SK-N-SH (cell line): Measurements from ENCODE around the gene THAP8.

ENCODE experiments used
- ELF1 ChIP-seq: IDR thresholded peaks from 2 replicates; pipeline ENCODE4 v1.4.0; 2012
- JUND ChIP-seq: IDR thresholded peaks from 2 replicates; pipeline ENCODE4 v1.4.0; 2012
- NFIC ChIP-seq: IDR thresholded peaks from 2 replicates; pipeline ENCODE4 v1.4.0; 2012; ENCODE audit warnings: borderline replicate concordance
- NRF1 ChIP-seq: IDR thresholded peaks from 2 replicates; pipeline ENCODE4 v1.6.1; 2012; ENCODE audit warnings: low read depth, mild to moderate bottlenecking, low read length
- POLR2AphosphoS5 ChIP-seq: IDR thresholded peaks from 2 replicates; pipeline ENCODE4 v1.6.1; 2012; ENCODE audit warnings: low read depth, low read length
- SMC3 ChIP-seq: IDR thresholded peaks from 2 replicates; pipeline ENCODE4 v1.6.1; 2012; ENCODE audit warnings: low read depth, low read length, improper control_type of control experiment
- TEAD4 ChIP-seq: IDR thresholded peaks from 2 replicates; pipeline ENCODE4 v1.4.0; 2012; ENCODE audit warnings: mild to moderate bottlenecking, borderline replicate concordance; ENCODE audit not compliant: insufficient read depth
- TF ChIP-seq, protein P1 (sequence below): fragments of 200-600 bp; sonication (generic); IDR thresholded peaks from 2 replicates; pipeline ENCODE4 v1.6.1; 2017; ENCODE audit warnings: antibody characterized with exemption, mild to moderate bottlenecking, moderate library complexity
- TF ChIP-seq, protein P2 (sequence below): IDR thresholded peaks from 2 replicates; pipeline ENCODE4 v1.4.0; 2012; ENCODE audit warnings: low read depth, borderline replicate concordance

DNA sequence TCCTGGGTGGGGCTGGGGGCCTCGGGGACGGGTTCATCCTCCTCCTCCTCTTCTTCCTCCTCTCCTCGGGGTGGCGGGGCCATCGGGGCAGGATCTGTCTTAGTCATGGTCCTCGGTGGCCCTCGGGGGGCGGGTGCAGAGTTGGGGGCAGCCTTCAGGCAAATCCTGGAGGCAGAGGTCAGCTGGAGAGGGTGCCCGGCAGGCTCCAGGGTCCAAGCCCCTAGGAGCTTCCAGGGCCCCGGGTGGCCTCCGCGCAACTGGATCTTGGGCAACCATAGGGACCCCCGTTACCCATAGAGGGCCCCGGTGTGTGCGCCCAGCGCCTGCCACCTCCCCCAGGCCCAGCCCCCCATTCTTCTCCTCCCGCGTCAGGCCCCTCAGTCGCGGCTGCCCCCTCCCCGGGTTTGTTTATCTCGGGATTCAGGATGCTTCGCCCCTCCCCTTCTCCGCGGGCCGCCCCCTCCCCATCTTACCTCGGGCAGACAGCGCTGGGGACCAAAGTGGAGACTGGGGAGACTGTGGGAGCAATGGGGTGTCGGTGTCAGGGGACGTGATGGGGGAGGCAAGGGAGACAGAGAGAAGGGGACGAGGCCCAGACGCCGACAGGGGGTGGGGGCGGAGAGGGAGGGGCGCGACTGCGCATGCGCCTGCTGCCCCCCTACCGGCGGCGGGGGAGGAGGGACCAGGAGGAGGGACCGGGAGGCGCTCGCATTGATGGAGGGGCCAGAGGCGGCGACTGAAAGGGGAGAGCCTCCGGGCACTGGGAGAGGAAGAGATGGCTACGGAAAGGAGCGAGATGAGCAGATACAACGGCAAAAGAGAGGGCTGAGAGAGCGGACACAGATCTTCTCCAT is 21.6 kb downstream of the THAP8 start, which contains the start of gene CLIP3:
- TF ChIP-seq NFIC = no peak
- no peak for TF ChIP-seq SMC3
- peak; percentile 68 for TF ChIP-seq POLR2AphosphoS5
- TF ChIP-seq, protein P1, sequence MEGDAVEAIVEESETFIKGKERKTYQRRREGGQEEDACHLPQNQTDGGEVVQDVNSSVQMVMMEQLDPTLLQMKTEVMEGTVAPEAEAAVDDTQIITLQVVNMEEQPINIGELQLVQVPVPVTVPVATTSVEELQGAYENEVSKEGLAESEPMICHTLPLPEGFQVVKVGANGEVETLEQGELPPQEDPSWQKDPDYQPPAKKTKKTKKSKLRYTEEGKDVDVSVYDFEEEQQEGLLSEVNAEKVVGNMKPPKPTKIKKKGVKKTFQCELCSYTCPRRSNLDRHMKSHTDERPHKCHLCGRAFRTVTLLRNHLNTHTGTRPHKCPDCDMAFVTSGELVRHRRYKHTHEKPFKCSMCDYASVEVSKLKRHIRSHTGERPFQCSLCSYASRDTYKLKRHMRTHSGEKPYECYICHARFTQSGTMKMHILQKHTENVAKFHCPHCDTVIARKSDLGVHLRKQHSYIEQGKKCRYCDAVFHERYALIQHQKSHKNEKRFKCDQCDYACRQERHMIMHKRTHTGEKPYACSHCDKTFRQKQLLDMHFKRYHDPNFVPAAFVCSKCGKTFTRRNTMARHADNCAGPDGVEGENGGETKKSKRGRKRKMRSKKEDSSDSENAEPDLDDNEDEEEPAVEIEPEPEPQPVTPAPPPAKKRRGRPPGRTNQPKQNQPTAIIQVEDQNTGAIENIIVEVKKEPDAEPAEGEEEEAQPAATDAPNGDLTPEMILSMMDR = no peak
- TF ChIP-seq, protein P2, sequence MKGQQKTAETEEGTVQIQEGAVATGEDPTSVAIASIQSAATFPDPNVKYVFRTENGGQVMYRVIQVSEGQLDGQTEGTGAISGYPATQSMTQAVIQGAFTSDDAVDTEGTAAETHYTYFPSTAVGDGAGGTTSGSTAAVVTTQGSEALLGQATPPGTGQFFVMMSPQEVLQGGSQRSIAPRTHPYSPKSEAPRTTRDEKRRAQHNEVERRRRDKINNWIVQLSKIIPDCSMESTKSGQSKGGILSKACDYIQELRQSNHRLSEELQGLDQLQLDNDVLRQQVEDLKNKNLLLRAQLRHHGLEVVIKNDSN = no peak
- no peak for TF ChIP-seq TEAD4
- TF ChIP-seq NRF1 = peak; percentile 70
- no peak for TF ChIP-seq ELF1
- no peak for TF ChIP-seq JUND
